HCT116 (cell line): ENCODE data around the gene SPOCD1.

Source experiments
- CTCF ChIP-seq, 3 experiments: fragments of 200-600 bp in 1 of 3; sonication (generic) in 1 of 3; IDR thresholded peaks in 2 of 3; conservative IDR thresholded peaks in 1 of 3; 2 replicates each; pipeline ENCODE4 v1.5.1; 2012 to 2017; ENCODE audit warnings: low read depth in 2 of 3, low read length in 2 of 3, antibody characterized with exemption in 1 of 3, borderline replicate concordance in 1 of 3, control low read depth in 1 of 3, mild to moderate bottlenecking in 1 of 3, mixed read lengths in 1 of 3, mixed run types in 1 of 3, moderate library complexity in 1 of 3; ENCODE audit not compliant: insufficient read depth in 1 of 3
- EZH2phosphoT487 ChIP-seq: fragments of 200-600 bp; IDR thresholded peaks from 2 replicates; pipeline ENCODE4 v1.6.1; 2018; ENCODE audit warnings: antibody characterized with exemption, borderline replicate concordance
- POLR2A ChIP-seq: IDR thresholded peaks from 2 replicates; pipeline ENCODE4 v1.7.0; 2011; ENCODE audit warnings: borderline replicate concordance; ENCODE audit not compliant: insufficient read depth, insufficient read length; ENCODE audit errors: extremely low read depth
- POLR2AphosphoS5 ChIP-seq: IDR thresholded peaks from 2 replicates; pipeline ENCODE4 v1.6.1; 2011; ENCODE audit warnings: mild to moderate bottlenecking, low read depth, low read length, moderate library complexity

DNA sequence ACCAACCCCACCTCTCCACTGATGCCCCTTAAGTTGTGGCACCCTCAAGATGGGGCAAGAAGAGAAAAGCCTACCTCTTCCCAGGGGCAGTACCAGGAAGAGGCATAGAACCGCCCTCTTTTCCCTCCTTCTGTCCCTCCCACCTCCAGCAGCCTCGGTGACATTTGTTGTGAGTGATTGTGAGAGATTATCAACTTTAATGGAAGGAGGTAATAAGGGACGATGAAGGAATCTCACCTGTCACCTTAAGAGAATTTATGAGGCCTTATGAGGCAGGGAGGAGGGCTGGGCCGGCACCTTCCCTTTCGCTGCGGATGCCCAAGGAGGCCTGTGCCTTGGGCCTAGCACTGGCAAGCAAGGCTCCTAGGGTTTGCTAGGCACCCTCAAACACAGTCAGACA, 50.3 kb downstream of the SPOCD1 start:
- TF ChIP-seq POLR2AphosphoS5 (no peak), CTCF (IDR thresholded peaks at IDR 0.05 in 2 of 3, conservative IDR thresholded peaks at IDR 0.05 in 1 of 3; ENCODE audit: borderline replicate concordance in 1 of 3, insufficient read depth in 1 of 3, low read depth in 2 of 3, low read length in 2 of 3) (no peak), POLR2A (no peak), EZH2phosphoT487 (no peak)
